T-cell (primary cell): ENCODE measurements around the gene ACKR3. TPM values are rescaled to one million over a fixed set of nuclear protein-coding genes. Genes with fewer than 3 reads are reported as not detected.

Experiments
- ATAC-seq, 4 experiments: fragments of 200-7000 bp in 3 of 4; fragments of 150-1000 bp in 1 of 4; cut with Tn5 transposase; replicated peaks in 1 of 4; 1 replicate in 3 of 4; 2 replicates in 1 of 4; pipeline ENCODE4 v1.10.0; 2021; ENCODE audit warnings: moderate library complexity in 3 of 4, mild to moderate bottlenecking in 2 of 4, moderate number of reproducible peaks in 1 of 4
- CTCF ChIA-PET, 2 donors: fragments of 300-600 bp; sonication (Branson Sonifier 250); formaldehyde crosslinking; loops; one replicate each; lab custom pipeline; 2022; ENCODE audit warnings: antibody characterized with exemption in 2 of 2; lab: Charles Lee
- POLR2A ChIA-PET, 2 donors: fragments of 300-600 bp; sonication (Branson Sonifier 250); formaldehyde crosslinking; loops; one replicate each; lab custom pipeline; 2022; ENCODE audit warnings: antibody characterized with exemption in 2 of 2; lab: Charles Lee
- DNase-seq, 35 experiments: peaks; one replicate each; pipeline versions ENCODE4 v3.0.0 to v3.0.0-alpha.2; 2013 to 2023
- H3K27ac ChIP-seq: one replicate; pipeline ENCODE4 v1.5.1; 2013; ENCODE audit warnings: low read length
- H3K27me3 ChIP-seq, 2 experiments: replicated peaks in 1 of 2; 1 replicate in 1 of 2; 2 replicates in 1 of 2; pipeline versions ENCODE4 v1.6.1 to v1.7.0; 2013; ENCODE audit warnings: low read length in 1 of 2, mixed read lengths in 1 of 2; ENCODE audit not compliant: control insufficient read depth in 2 of 2, insufficient read depth in 2 of 2; ENCODE audit errors: extremely low read depth in 1 of 2
- H3K36me3 ChIP-seq, 2 donors: 1 replicate in 1 of 2; 2 replicates in 1 of 2; pipeline versions ENCODE4 v1.6.1 to v1.7.0; 2013; ENCODE audit warnings: low read length in 1 of 2; ENCODE audit not compliant: control insufficient read depth in 2 of 2, insufficient read depth in 1 of 2; ENCODE audit errors: extremely low read depth in 1 of 2
- H3K4me1 ChIP-seq, 2 experiments: 1 replicate in 1 of 2; 2 replicates in 1 of 2; pipeline versions ENCODE4 v1.6.1 to v1.7.0; 2013; ENCODE audit warnings: low read length in 2 of 2, mixed read lengths in 1 of 2; ENCODE audit not compliant: insufficient read depth in 2 of 2, control insufficient read depth in 1 of 2; ENCODE audit errors: extremely low read depth in 1 of 2
- H3K4me3 ChIP-seq, 2 donors: 1 replicate in 1 of 2; 2 replicates in 1 of 2; pipeline versions ENCODE4 v1.5.1 to v1.7.0; 2013; ENCODE audit warnings: mild to moderate bottlenecking in 2 of 2, low read length in 1 of 2, moderate library complexity in 1 of 2; ENCODE audit not compliant: control insufficient read depth in 1 of 2; ENCODE audit errors: extremely low read depth in 1 of 2
- H3K9me3 ChIP-seq: 2 replicates; pipeline ENCODE4 v1.7.0; 2013
- H3K27ac Mint-ChIP-seq, 2 donors: one replicate each; pipeline ENCODE4 v1.8.0; 2020 to 2021; ENCODE audit warnings: mild to moderate bottlenecking in 2 of 2, mixed read lengths in 2 of 2
- H3K27me3 Mint-ChIP-seq, 2 donors: one replicate each; pipeline ENCODE4 v1.8.0; 2021 to 2022; ENCODE audit warnings: mixed read lengths in 2 of 2
- H3K36me3 Mint-ChIP-seq: one replicate; pipeline ENCODE4 v1.8.0; 2021; ENCODE audit warnings: mixed read lengths
- H3K4me1 Mint-ChIP-seq, 3 donors: one replicate each; pipeline ENCODE4 v1.8.0; 2020 to 2022; ENCODE audit warnings: mixed read lengths in 3 of 3, mild to moderate bottlenecking in 1 of 3
- H3K4me3 Mint-ChIP-seq, 3 donors: one replicate each; pipeline ENCODE4 v1.8.0; 2020 to 2022; ENCODE audit warnings: mild to moderate bottlenecking in 3 of 3, mixed read lengths in 3 of 3, moderate library complexity in 3 of 3
- H3K9me3 Mint-ChIP-seq, 3 donors: one replicate each; pipeline ENCODE4 v1.8.0; 2020 to 2022; ENCODE audit warnings: mixed read lengths in 3 of 3
- WGBS: methylation state at CpG from one replicate; pipeline ENCODE4 v1.1.5; 2013; ENCODE audit warnings: missing lambda C conversion rate; ENCODE audit not compliant: insufficient coverage; 5-methylcytosine and 5-hydroxymethylcytosine counted together
- total RNA-seq, 35 experiments: library from RNA in 6 of 35; stranded (reverse) in 6 of 35; fragments of 120-200 nt in 1 of 35; gene quantifications; one replicate each; pipeline versions ENCODE4 v1.2.1 to v1.2.4 and lab custom pipeline; 2013 to 2026

Gene ACKR3
- total RNA-seq, 5 donors from 2014 or later (not counting 1 experiment from before 2014, with no cell fraction given), result 3.3 to 6.9 (median 4.5) TPM

DNA sequence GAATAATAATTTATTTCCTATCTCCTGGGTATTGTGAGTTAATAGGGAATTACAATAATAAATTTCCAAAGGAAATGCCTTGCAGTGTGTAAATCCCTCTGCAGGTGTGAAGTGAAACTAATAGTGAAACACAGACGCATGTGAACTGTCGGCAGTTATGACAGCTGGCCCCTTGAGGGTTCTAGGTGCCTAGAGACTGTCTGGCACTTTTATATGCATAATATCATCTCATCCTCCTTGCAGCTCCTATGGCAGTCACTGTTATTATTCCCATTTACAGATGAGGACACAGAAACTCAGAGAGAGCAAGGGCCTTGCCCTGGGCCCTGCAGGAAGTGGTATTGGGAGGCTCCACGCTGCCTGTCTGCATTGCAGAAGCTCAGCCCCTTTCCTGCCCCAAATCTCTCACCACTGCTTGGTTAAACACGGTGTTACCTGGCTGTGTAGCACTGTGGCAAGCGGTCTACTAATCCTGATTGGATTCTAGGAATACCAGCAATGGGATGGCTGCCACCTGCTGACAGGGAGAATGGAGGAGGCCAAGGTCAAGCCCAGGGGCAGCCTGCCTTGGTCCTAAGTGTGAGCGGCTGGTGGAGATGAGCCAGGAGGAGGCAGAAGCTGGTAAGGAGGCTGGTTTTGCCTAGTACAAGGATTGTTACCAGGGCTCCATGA is 32.8 kb upstream of the ACKR3 start:
- peaks cover 16 to 30% of the 10 kb centered on the region in 2 experiments for H3K4me1 ChIP-seq
- H3K4me3 ChIP-seq, result peak overlapping the region; percentile 61 to 73
- Mint-ChIP-seq H3K4me3 (peak overlapping the region; percentile 94 to 97 (median 94)), H3K27me3 (no peaks in the 10 kb centered on the region), H3K27ac (peak overlapping the region; percentile 98 to 99), H3K4me1 (peaks cover 54 to 70% (median 65%) of the 10 kb centered on the region in 3 donors), H3K36me3 (peaks cover 21% of the 10 kb centered on the region), H3K9me3 (peaks cover 0 to 4% (median 2%) of the 10 kb centered on the region in 3 donors)
- ChIA-PET POLR2A (interaction anchor here in 1 of 2 donors (0.8 kb wide), 1 partner anchor 12 kb away, joined by 3 read pairs; no protein-coding TSS in a partner anchor), CTCF (interaction anchor here (0.6 to 2.7 kb wide), 6 partner anchors 12 to 32 kb away, joined by 3 to 14 read pairs (median 5); partner anchors contain the start of gene ACKR3 (in 2 of the 2))
- WGBS, result 5% methylated on average over 4 of the region's 6 CpGs
- ATAC-seq, result peak; percentile 97 to 99 (median 98)
- no peaks in the 10 kb centered on the region for H3K9me3 ChIP-seq
- H3K27me3 ChIP-seq, result no peaks in the 10 kb centered on the region
- peak overlapping the region; percentile 65 for H3K27ac ChIP-seq
- peaks cover 0 to 10% of the 10 kb centered on the region in 2 donors for H3K36me3 ChIP-seq
- peak; percentile 29 to 74 (median 54) for DNase-seq

DNA sequence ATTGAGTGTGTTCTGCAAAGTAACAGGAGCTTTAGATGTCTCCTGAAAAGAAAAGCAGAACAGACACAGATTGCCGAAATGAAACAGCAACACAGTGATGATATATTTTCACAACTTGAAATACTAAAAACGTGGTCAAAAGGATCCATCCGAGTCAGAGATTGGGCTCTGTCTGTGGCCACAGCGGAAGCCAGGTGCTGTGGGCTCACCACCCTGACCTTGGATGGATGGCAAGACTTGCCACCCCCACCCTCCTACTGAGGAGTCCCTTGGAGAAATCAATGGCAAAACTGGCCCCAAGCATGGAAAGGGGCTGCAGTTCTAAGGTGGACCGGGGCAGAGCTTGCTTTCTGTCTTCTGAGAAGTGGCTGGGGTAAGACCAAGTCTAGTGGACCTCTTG is 31.4 kb upstream of the ACKR3 start:
- CTCF ChIA-PET, result interaction anchor here in 1 of 2 donors (0.7 to 1.2 kb wide), 2 partner anchors 22 to 26 kb away, joined by 3 read pairs; no protein-coding TSS in a partner anchor
- Histone ChIP-seq H3K36me3 (peaks cover 5 to 23% of the 10 kb centered on the region in 2 donors), H3K9me3 (no peaks in the 10 kb centered on the region), H3K27ac (peak overlapping the region; percentile 65), H3K4me3 (peak overlapping the region; percentile 61 to 73), H3K4me1 (peaks cover 18 to 33% of the 10 kb centered on the region in 2 experiments), H3K27me3 (no peaks in the 10 kb centered on the region)
- peak overlapping the region; percentile 98 to 99 for H3K27ac Mint-ChIP-seq
- peaks cover 67 to 82% (median 78%) of the 10 kb centered on the region in 3 donors for H3K4me1 Mint-ChIP-seq
- DNase-seq (no peak), ATAC-seq (no peak)
- H3K36me3 Mint-ChIP-seq, result peaks cover 35% of the 10 kb centered on the region
- H3K27me3 Mint-ChIP-seq, result no peaks in the 10 kb centered on the region
- POLR2A ChIA-PET, result no interaction called here
- H3K9me3 Mint-ChIP-seq, result peaks cover 0 to 4% (median 3%) of the 10 kb centered on the region in 3 donors
- WGBS, result 11% methylated on average over 4 of the region's 5 CpGs
- H3K4me3 Mint-ChIP-seq, result peak overlapping the region; percentile 94 to 97 (median 94)

DNA sequence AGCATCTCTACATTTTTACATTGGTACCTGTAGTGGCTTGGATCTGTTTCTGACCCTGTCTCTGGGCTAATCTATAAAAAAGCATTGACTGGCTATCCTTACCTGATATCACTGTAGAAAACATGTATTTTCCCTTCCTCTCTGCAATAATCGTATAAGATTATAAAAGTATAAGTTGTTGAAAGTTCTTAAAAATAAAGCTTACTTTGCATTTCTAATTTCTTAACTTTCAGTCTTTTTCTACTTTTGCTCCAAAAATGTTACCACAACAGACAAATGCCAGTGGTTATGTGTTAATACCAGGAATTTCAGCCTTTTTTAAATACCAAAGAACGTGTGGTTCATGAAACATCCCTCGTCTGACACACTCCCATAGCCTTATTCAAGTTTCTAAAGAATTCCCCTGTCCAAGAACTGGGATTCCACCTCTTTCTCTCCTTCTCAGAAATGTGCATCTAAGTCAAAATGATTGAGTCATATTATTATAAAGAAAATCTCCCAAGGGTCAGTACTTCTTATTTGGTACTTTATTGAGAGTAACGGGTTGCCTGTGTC is 28.5 kb upstream of the ACKR3 start:
- peak overlapping the region in 1 of 3 donors; percentile 94 for H3K4me3 Mint-ChIP-seq
- H3K4me1 Mint-ChIP-seq, result peaks cover 84 to 94% (median 89%) of the 10 kb centered on the region in 3 donors
- H3K27ac ChIP-seq, result peak overlapping the region; percentile 20
- H3K4me1 ChIP-seq, result peaks cover 25 to 42% of the 10 kb centered on the region in 2 experiments
- no peak for DNase-seq
- H3K4me3 ChIP-seq, result no peak overlapping the region
- ATAC-seq, result no peak
- H3K27ac Mint-ChIP-seq, result peak overlapping the region; percentile 79 to 82
- peaks cover 41% of the 10 kb centered on the region for H3K36me3 Mint-ChIP-seq
- peaks cover 5 to 23% of the 10 kb centered on the region in 2 donors for H3K36me3 ChIP-seq
- ChIA-PET CTCF (interaction anchor here in 1 of 2 donors (0.6 kb wide), 1 partner anchor 55 kb away, joined by 3 read pairs; no protein-coding TSS in a partner anchor), POLR2A (no interaction called here)
- WGBS, result no CpG with 5 or more reads among the region's 4 CpGs
- H3K9me3 ChIP-seq, result no peaks in the 10 kb centered on the region
- H3K27me3 Mint-ChIP-seq, result no peaks in the 10 kb centered on the region
- no peaks in the 10 kb centered on the region for H3K27me3 ChIP-seq
- peaks cover 0 to 4% (median 3%) of the 10 kb centered on the region in 3 donors for H3K9me3 Mint-ChIP-seq

DNA sequence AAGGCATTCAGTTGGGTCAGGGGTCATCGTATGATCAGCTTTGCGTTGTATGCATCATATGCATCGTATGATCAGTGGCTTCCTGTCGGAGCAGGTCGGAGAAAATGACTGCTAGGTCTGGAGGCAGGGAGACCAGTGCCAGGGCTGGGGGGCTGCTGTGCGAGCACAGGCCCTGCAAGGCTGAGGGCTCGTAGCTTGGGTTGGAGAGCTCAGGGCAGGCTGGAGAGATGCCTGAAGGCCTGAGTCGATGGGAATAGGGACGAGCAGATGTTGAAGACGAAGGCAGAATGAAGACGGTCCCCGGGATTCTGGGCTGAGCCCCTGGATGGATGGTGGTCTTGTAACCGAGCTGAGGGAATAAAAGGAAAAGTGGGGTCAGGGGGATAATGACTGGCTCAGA is 25.3 kb upstream of the ACKR3 start:
- Mint-ChIP-seq H3K27me3 (no peaks in the 10 kb centered on the region), H3K36me3 (peaks cover 41% of the 10 kb centered on the region)
- H3K36me3 ChIP-seq, result peaks cover 5 to 23% of the 10 kb centered on the region in 2 donors

DNA sequence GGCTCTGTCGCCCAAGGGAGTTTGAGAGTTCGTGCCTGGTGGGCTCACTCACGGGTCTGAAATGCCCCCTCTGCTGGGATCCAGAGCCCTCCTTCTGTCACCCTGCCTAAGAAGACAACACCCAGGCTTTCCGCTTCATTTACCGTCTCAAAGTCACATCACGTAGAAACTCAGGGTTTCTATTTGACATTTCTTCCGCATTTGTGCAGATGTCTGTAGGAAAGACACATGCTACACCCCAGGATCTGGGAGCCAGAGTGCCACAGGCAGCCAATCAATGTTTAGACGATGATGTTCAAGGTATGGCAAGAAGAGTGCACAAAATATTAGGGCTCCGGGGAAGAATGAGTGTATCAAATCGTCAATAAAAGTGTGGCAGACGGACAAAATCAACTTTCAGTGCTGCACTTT is 24.4 kb upstream of the ACKR3 start:
- H3K4me1 ChIP-seq, result peaks cover 48 to 59% of the 10 kb centered on the region in 2 experiments
- no peaks in the 10 kb centered on the region for H3K27me3 ChIP-seq
- WGBS, result 78% methylated on average over 9 of the region's 11 CpGs
- DNase-seq (no peak), ATAC-seq (no peak)
- peak overlapping the region; percentile 84 for H3K27ac ChIP-seq
- POLR2A ChIA-PET, result interaction anchor here in 1 of 2 donors (0.7 kb wide), 1 partner anchor 33 kb away, joined by 4 read pairs; no protein-coding TSS in a partner anchor
- peak overlapping the region; percentile 92 to 93 for H3K27ac Mint-ChIP-seq
- H3K27me3 Mint-ChIP-seq, result no peaks in the 10 kb centered on the region
- H3K9me3 ChIP-seq, result no peaks in the 10 kb centered on the region
- peak overlapping the region; percentile 31 to 74 (median 35) for H3K4me3 Mint-ChIP-seq
- H3K4me3 ChIP-seq, result no peak overlapping the region
- H3K9me3 Mint-ChIP-seq, result peaks cover 0 to 3% (median 0%) of the 10 kb centered on the region in 3 donors
- CTCF ChIA-PET, result interaction anchor here in 1 of 2 donors (1.4 kb wide), 1 partner anchor 32 kb away, joined by 6 read pairs; no protein-coding TSS in a partner anchor
- H3K36me3 ChIP-seq, result peaks cover 5 to 23% of the 10 kb centered on the region in 2 donors
- peaks cover 94 to 95% (median 95%) of the 10 kb centered on the region in 3 donors for H3K4me1 Mint-ChIP-seq
- peaks cover 35% of the 10 kb centered on the region for H3K36me3 Mint-ChIP-seq

More for the DNA sequence above, 25.3 kb upstream of the ACKR3 start:
- H3K9me3 ChIP-seq, result no peaks in the 10 kb centered on the region
- peak overlapping the region; percentile 84 for H3K27ac ChIP-seq
- ChIA-PET POLR2A (no interaction called here), CTCF (no interaction called here)
- ATAC-seq (no peak), DNase-seq (no peak)
- Mint-ChIP-seq H3K4me3 (peak overlapping the region in 2 of 3 donors; percentile 4 to 59), H3K4me1 (peaks cover 94 to 95% (median 95%) of the 10 kb centered on the region in 3 donors), H3K27ac (peak overlapping the region; percentile 92 to 93), H3K9me3 (peaks cover 0 to 4% (median 3%) of the 10 kb centered on the region in 3 donors)
- peaks cover 49 to 56% of the 10 kb centered on the region in 2 experiments for H3K4me1 ChIP-seq
- no peaks in the 10 kb centered on the region for H3K27me3 ChIP-seq
- 96% methylated on average over 13 of the region's 13 CpGs for WGBS
- H3K4me3 ChIP-seq, result no peak overlapping the region
